KBM-7 (cell line): ENCODE data around the gene SEMA4A.
"Not testable (repeated sequence)": the region's sequence is repeated elsewhere in the genome, so short reads cannot be mapped to it uniquely, and the experiment has no call there.

ENCODE experiments used
- DNase-seq: peaks from one replicate; pipeline ENCODE4 v3.0.0-alpha.2; 2015
- in situ Hi-C: fragments of 300-500 bp; cut with MboI; formaldehyde crosslinking; loops from 2 replicates; pipeline ENCODE4 v1.14.3; 2020; ENCODE audit warnings: low sequenced_read_pairs, low pct_unique_long_range_greater_than_20kb, mixed read lengths

Gene SEMA4A

DNA sequence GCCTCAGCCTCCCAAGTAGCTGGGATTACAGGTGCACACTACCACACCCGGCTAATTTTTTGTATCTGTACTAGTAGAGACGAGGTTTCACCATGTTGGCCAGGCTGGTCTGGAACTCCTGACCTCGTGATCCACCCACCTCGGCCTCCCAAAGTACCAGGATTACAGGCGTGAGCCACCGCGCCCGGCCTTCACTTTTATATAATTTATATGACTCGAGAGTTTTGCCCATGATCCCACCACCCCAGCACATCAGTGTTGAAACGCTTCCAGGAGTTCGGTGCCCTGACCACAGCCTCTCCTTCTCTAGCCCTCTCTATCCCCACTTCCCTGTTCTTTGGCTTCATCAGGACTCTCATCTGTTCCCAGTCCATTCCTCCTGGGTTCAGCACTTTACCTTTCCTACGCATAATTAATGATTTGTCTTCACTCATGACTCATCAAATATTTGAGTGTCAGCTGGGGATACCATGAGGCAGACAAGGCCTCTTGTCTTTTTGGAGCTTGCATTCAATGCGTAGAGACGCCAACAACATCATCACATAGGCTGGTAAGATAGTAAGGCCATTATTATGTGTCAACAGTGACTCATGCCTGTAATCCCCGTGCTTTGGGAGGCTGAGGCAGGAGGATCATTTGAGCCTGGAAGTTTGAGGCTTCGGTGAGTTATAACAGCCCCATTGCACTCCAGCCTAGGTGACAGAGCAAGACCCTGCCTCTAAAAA is 60.8 kb downstream of the SEMA4A start:
- DNase-seq: no peak

DNA sequence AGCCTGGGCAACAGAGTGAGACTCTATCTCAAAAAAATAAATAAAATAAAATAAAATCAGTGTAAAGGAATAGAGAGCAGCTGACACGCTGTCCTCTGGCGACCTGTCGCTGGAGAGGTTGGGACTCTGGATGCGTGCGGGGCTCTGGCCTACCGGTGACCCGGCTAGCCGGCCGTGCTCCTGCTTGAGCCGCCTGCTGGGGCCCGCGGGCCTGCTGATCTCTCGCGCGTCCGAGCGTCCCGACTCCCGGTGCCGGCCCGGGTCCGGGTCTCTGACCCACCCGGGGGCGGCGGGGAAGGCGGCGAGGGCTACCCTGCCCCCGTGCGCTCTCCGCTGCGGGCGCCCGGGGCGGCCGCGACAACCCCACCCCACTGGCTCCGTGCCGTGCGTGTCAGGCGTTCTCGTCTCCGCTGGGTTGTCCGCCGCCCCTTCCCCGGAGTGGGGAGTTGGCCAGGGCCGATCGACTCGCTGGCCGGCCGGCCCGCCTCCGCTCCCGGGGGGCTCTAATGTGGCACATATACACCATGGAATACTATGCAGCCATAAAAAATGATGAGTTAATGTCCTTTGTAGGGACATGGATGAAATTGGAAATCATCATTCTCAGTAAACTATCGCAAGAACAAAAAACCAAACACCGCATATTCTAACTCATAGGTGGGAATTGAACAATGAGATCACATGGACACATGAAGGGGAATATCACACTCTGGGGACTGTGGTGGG is 63.1 kb downstream of the SEMA4A start:
- in situ Hi-C loops, DNase-seq: not testable (repeated sequence)

More for the DNA sequence above, 60.8 kb downstream of the SEMA4A start:
- in situ Hi-C loops: no loop called here

GRCh38 chr1:156217871-156218270 is 64.5 kb downstream of the SEMA4A start:
- peak; percentile 32 for DNase-seq
- in situ Hi-C loops: no loop called here

- DNase-seq: no peak
- in situ Hi-C loops: no loop called here
Observed at GRCh38 chr1:156220226-156220625, 66.8 kb downstream of the SEMA4A start.

DNA sequence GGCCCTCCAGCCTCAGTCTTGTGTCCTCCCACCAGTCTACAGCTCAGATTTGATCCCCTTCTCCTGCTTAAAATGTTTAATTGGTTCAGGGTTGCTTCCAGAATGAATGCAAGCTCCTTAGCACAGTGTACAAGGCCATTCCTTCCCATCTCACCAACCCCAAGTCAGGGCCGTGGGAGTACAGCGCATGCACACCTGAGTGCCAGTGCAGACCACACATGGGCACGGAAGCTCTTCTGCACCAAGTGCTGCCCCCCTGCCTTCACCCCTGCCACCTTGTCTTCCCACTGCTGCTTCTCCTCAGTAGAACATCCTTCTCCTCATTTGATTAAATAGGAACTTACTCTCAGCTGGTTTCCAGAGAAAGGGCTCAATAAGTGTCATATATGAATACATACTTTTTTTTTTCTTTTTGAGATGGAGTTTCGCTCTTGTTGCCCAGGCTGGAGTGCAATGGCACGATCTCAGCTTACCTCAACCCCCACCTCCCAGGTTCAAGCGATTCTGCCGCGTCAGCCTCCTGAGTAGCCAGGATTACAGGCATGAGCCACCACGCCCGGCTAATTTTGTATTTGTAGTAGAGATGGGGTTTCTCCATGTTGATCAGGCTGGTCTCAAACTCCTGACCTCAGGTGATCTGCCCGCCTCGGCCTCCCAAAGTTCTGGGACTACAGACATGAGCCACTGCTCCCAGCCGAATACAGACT is 68.8 kb downstream of the SEMA4A start:
- in situ Hi-C loops: no loop called here
- no peak for DNase-seq

GRCh38 chr1:156225677-156226014 is 72.3 kb downstream of the SEMA4A start:
- DNase-seq: no peak
- in situ Hi-C loops: no loop called here

- DNase-seq: no peak
- in situ Hi-C loops: no loop called here
Observed at GRCh38 chr1:156226116-156226538, 72.7 kb downstream of the SEMA4A start.

GRCh38 chr1:156226782-156227181 is 73.4 kb downstream of the SEMA4A start:
- DNase-seq: no peak
- in situ Hi-C loops: no loop called here
